ENCODE results near the gene CUBN.

DNA sequence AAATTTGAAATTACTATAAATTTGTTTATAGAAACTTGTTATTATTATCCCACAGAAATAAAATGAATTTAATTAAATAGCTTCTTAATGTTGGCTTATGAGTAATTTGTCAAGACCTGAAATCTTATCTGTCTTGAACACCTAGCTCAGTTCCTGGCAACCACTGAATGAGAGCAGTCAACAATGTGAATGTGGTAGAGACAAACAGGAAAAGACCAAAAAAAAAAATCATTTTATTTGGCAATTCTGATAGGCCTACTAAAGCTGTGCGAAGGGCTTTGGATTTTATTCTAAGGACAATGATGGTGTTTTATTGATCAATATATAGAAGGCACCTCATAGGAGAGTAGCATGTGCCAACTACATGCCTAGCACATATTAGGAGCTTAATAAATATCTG, 184.6 kb downstream of the CUBN start:
- TF ChIP-seq, protein P1, sequence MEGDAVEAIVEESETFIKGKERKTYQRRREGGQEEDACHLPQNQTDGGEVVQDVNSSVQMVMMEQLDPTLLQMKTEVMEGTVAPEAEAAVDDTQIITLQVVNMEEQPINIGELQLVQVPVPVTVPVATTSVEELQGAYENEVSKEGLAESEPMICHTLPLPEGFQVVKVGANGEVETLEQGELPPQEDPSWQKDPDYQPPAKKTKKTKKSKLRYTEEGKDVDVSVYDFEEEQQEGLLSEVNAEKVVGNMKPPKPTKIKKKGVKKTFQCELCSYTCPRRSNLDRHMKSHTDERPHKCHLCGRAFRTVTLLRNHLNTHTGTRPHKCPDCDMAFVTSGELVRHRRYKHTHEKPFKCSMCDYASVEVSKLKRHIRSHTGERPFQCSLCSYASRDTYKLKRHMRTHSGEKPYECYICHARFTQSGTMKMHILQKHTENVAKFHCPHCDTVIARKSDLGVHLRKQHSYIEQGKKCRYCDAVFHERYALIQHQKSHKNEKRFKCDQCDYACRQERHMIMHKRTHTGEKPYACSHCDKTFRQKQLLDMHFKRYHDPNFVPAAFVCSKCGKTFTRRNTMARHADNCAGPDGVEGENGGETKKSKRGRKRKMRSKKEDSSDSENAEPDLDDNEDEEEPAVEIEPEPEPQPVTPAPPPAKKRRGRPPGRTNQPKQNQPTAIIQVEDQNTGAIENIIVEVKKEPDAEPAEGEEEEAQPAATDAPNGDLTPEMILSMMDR (IDR thresholded peaks at IDR 0.05): no peak
- TF ChIP-seq FOXK1 (CRISPR knock-in tag; IDR thresholded peaks at IDR 0.05): no peak
- TF ChIP-seq TEAD4 (CRISPR knock-in tag; IDR thresholded peaks at IDR 0.05): no peak
- no peak for TF ChIP-seq USF1 (CRISPR knock-in tag; IDR thresholded peaks at IDR 0.05)
- TF ChIP-seq, protein P2, sequence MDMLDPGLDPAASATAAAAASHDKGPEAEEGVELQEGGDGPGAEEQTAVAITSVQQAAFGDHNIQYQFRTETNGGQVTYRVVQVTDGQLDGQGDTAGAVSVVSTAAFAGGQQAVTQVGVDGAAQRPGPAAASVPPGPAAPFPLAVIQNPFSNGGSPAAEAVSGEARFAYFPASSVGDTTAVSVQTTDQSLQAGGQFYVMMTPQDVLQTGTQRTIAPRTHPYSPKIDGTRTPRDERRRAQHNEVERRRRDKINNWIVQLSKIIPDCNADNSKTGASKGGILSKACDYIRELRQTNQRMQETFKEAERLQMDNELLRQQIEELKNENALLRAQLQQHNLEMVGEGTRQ (CRISPR knock-in tag; IDR thresholded peaks at IDR 0.05): no peak

Data from WTC11 (cell line).